ENCODE results near the gene MAPK1.
"Not testable (repeated sequence)": the region's sequence is repeated elsewhere in the genome, so short reads cannot be mapped to it uniquely, and the experiment has no call there.

DNA sequence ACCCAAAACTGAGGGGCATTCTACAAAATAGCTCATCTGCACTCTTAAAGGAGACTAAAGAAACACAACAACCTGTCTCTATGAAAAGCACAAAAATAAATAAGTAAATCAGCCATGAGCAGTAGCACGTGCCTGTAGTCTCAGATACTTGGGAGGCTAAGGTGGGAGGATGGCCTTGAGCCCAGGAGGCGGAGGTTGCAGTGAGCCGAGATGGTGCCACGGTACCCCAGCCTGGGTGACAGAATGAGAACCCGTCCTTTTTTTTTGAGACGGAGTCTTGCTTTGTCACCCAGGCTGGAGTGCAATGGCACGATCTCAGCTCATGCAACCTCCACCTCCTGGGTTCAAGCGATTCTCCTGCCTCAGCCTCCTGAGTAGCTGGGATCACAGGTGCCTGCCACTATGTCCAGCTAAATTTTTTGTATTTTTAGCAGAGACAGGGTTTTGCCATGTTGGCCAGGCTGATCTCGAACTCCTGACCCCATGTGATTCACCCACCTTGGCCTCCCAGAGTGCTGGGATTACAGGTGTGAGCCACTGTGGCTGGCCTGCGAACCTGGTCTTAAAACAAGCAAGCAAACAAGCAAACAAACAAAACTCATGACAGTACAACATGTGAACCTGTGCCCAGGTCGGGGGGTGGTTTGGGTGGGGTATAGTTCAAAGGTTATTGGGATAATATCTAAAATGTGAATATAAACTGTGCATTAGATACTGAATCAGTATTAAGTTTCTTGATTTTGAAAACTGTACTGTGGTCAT, 76.4 kb downstream of the MAPK1 start:
- TF ChIP-seq, protein P1, sequence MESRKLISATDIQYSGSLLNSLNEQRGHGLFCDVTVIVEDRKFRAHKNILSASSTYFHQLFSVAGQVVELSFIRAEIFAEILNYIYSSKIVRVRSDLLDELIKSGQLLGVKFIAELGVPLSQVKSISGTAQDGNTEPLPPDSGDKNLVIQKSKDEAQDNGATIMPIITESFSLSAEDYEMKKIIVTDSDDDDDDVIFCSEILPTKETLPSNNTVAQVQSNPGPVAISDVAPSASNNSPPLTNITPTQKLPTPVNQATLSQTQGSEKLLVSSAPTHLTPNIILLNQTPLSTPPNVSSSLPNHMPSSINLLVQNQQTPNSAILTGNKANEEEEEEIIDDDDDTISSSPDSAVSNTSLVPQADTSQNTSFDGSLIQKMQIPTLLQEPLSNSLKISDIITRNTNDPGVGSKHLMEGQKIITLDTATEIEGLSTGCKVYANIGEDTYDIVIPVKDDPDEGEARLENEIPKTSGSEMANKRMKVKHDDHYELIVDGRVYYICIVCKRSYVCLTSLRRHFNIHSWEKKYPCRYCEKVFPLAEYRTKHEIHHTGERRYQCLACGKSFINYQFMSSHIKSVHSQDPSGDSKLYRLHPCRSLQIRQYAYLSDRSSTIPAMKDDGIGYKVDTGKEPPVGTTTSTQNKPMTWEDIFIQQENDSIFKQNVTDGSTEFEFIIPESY (CRISPR knock-in tag; IDR thresholded peaks at IDR 0.05), result not testable (repeated sequence)
- not testable (repeated sequence) for TF ChIP-seq POLR2A (conservative IDR thresholded peaks at IDR 0.05); SREBF1 (IDR thresholded peaks at IDR 0.05; ENCODE audit: borderline replicate concordance, low read depth, low read length)
- TF ChIP-seq, protein P2, sequence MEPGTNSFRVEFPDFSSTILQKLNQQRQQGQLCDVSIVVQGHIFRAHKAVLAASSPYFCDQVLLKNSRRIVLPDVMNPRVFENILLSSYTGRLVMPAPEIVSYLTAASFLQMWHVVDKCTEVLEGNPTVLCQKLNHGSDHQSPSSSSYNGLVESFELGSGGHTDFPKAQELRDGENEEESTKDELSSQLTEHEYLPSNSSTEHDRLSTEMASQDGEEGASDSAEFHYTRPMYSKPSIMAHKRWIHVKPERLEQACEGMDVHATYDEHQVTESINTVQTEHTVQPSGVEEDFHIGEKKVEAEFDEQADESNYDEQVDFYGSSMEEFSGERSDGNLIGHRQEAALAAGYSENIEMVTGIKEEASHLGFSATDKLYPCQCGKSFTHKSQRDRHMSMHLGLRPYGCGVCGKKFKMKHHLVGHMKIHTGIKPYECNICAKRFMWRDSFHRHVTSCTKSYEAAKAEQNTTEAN (CRISPR knock-in tag; IDR thresholded peaks at IDR 0.05), result not testable (repeated sequence)
